T-helper 22 cell (primary cell): ENCODE results near the gene BEX3.

Experiments
- DNase-seq: peaks from one replicate; pipeline ENCODE4 v3.0.0-alpha.2; 2020; ENCODE audit warnings: low read depth

BEX3 gene

GRCh38 chrX:103423955-103424638 lies 47.8 kb downstream of the BEX3 start:
- no peak for DNase-seq
